ENCODE measurements around the gene NFKB1. TPM values are rescaled to one million over a fixed set of nuclear protein-coding genes. Genes with fewer than 3 reads are reported as not detected.

The NFKB1 gene
- total and polyA plus RNA-seq, 10 donors, result 15.9 to 94.4 (median 55.3) TPM

GRCh38 chr4:102501447-102501696, 213 bp downstream of the NFKB1 start:
- no peak for TF ChIP-seq CTCF (IDR thresholded peaks at IDR 0.05 in 8 of 11, conservative IDR thresholded peaks at IDR 0.05 in 3 of 11)
- no peak for TF ChIP-seq POLR2AphosphoS5 (IDR thresholded peaks at IDR 0.05)
- no peak for TF ChIP-seq POLR2A (IDR thresholded peaks at IDR 0.05)
- Histone ChIP-seq H3K27ac (peak overlapping the region; percentile 86 to 99 (median 98)), H3K4me3 (peak overlapping the region; percentile 71 to 92 (median 88)), H3K27me3 (replicated peaks in 1 of 7) (no peaks in the 10 kb centered on the region), H3K4me1 (peaks cover 23 to 53% (median 50%) of the 10 kb centered on the region in 6 donors), H3K36me3 (no peaks in the 10 kb centered on the region), H3K9me3 (no peaks in the 10 kb centered on the region)
- intact Hi-C loops (cut with DNase I; ENCODE audit: low total_unique reads), result loop anchor here (10.0 kb wide), 1 partner anchor 53 kb away; no protein-coding TSS in a partner anchor
- 0% methylated on average over 12 to 44 of the region's 44 CpGs; no CpG with 5 or more reads in 2 of the 5 donors for WGBS, 5 donors
- no peak for DNase-seq

- no peak for DNase-seq
- intact Hi-C loops (cut with DNase I; ENCODE audit: low total_unique reads), result loop anchor here (10.0 kb wide), 1 partner anchor 52 kb away; no protein-coding TSS in a partner anchor
- H3K4me3 ChIP-seq, result peak overlapping the region; percentile 71 to 92 (median 88)
These were observed 1.3 kb downstream of the NFKB1 start for GRCh38 chr4:102502543-102502818.

GRCh38 chr4:102503301-102503746, 2.2 kb downstream of the NFKB1 start:
- Histone ChIP-seq H3K27ac (peak overlapping the region in 7 of 8 donors; percentile 41 to 99 (median 98)), H3K4me3 (peak overlapping the region; percentile 71 to 92 (median 88)), H3K4me1 (peaks cover 23 to 73% (median 65%) of the 10 kb centered on the region in 6 donors), H3K36me3 (no peaks in the 10 kb centered on the region), H3K9me3 (no peaks in the 10 kb centered on the region), H3K27me3 (replicated peaks in 1 of 7) (no peaks in the 10 kb centered on the region)
- DNase-seq, result no peak
- TF ChIP-seq POLR2AphosphoS5 (IDR thresholded peaks at IDR 0.05) (no peak), CTCF (IDR thresholded peaks at IDR 0.05 in 8 of 11, conservative IDR thresholded peaks at IDR 0.05 in 3 of 11) (no peak), POLR2A (IDR thresholded peaks at IDR 0.05) (no peak)
- intact Hi-C loops (cut with DNase I; ENCODE audit: low total_unique reads), result loop anchor here (10.0 kb wide), 1 partner anchor 51 kb away; no protein-coding TSS in a partner anchor
- WGBS, 5 donors, result 8 to 14% (median 10%) methylated on average over 3 of the region's 3 CpGs

More at GRCh38 chr4:102502543-102502818, 1.3 kb downstream of the NFKB1 start:
- Histone ChIP-seq H3K27ac (peak overlapping the region in 7 of 8 donors; percentile 98 to 99 (median 98)), H3K36me3 (no peaks in the 10 kb centered on the region), H3K9me3 (no peaks in the 10 kb centered on the region), H3K4me1 (peaks cover 23 to 64% (median 59%) of the 10 kb centered on the region in 6 donors), H3K27me3 (replicated peaks in 1 of 7) (no peaks in the 10 kb centered on the region)
- 9 to 15% (median 13%) methylated on average over 1 of the region's 1 CpG for WGBS, 5 donors
- TF ChIP-seq POLR2AphosphoS5 (IDR thresholded peaks at IDR 0.05) (no peak), CTCF (IDR thresholded peaks at IDR 0.05 in 8 of 11, conservative IDR thresholded peaks at IDR 0.05 in 3 of 11) (no peak), POLR2A (IDR thresholded peaks at IDR 0.05) (no peak)

- H3K4me1 ChIP-seq, result peaks cover 23 to 81% (median 70%) of the 10 kb centered on the region in 6 donors
- no peaks in the 10 kb centered on the region for H3K36me3 ChIP-seq
- no peak for DNase-seq
- 28 to 41% (median 34%) methylated on average over 5 of the region's 5 CpGs for WGBS, 5 donors
- H3K27ac ChIP-seq, result peak overlapping the region in 7 of 8 donors; percentile 41 to 99 (median 98)
- H3K9me3 ChIP-seq, result no peaks in the 10 kb centered on the region
- TF ChIP-seq CTCF (IDR thresholded peaks at IDR 0.05 in 8 of 11, conservative IDR thresholded peaks at IDR 0.05 in 3 of 11) (no peak), POLR2AphosphoS5 (IDR thresholded peaks at IDR 0.05) (no peak), POLR2A (IDR thresholded peaks at IDR 0.05) (no peak)
- intact Hi-C loops (cut with DNase I; ENCODE audit: low total_unique reads), result loop anchor here (10.0 kb wide), 1 partner anchor 51 kb away; no protein-coding TSS in a partner anchor
- no peaks in the 10 kb centered on the region for H3K27me3 ChIP-seq (replicated peaks in 1 of 7)
- H3K4me3 ChIP-seq, result peak overlapping the region in 7 of 8 donors; percentile 80 to 92 (median 89)
These were observed 3.0 kb downstream of the NFKB1 start for GRCh38 chr4:102503831-102504786.
